Brain microvascular endothelial cell (primary cell): ENCODE results near the gene CHTF18.

Experiments
- DNase-seq: peaks from one replicate; pipeline ENCODE4 v3.0.0-alpha.2; 2020
- H3K27ac ChIP-seq: fragments of 250-450 bp; sonication (Bioruptor Pico); 2 replicates; pipeline ENCODE4 v1.5.1; 2020; ENCODE audit warnings: mild to moderate bottlenecking, moderate library complexity
- H3K27me3 ChIP-seq: fragments of 250-450 bp; sonication (Bioruptor Pico); replicated peaks from 2 replicates; pipeline ENCODE4 v1.5.1; 2020; ENCODE audit warnings: mild to moderate bottlenecking
- H3K36me3 ChIP-seq: fragments of 250-450 bp; sonication (Bioruptor Pico); replicated peaks from 2 replicates; pipeline ENCODE4 v1.5.1; 2020; ENCODE audit warnings: mild to moderate bottlenecking
- H3K4me3 ChIP-seq: 2 replicates; pipeline ENCODE4 v1.5.1; 2011; ENCODE audit warnings: low read depth, mild to moderate bottlenecking, control low read depth, low read length, moderate library complexity
- in situ Hi-C: cut with HindIII; loops from 2 replicates; pipeline ENCODE4 v1.10.0; 2017; ENCODE audit warnings: low sequenced_read_pairs, low pct_ligation_motif_present
- TF ChIP-seq, protein P1 (sequence below): IDR thresholded peaks from 2 replicates; pipeline ENCODE4 v1.5.1; 2011; ENCODE audit warnings: low read depth, mild to moderate bottlenecking, moderate library complexity, low read length, control low read depth, inconsistent platforms; ENCODE audit errors: missing control alignments

Gene CHTF18

DNA sequence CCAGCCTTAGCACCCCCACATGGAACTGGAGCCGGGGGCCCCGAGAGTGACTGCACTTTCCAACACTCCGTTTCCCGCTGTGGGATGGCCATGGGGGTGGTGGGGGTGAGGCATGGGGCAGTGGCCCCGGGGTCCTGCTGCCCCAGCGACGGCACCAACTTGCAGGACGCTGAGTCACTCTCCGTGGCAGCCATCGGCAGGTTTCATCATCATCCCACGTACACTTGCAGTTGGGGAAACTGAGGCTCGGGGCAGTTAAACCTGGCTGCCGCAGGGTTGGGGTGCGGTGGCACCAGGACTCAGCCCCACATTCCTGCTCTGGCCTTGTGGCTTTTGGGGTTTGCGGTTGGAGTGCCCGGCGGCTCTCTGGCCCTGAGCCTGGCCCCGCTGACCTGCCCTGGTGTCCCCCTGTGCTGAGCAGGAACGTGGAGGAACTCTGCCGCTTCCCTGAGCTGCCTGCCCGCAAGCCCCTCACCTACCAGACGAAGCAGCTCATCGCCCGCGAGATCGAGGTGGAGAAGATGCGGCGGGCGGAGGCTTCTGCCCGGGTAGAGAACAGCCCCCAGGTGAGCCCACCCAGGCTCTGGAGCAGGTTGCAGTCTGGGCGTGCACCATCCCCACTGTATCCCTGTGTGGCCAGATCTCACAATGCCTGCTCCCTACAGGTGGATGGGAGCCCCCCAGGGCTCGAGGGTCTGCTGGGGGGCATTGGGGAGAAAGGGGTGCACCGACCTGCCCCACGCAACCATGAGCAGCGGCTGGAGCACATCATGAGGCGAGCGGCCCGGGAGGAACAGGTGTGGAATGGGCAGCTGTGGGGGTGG is 8.1 kb downstream of the CHTF18 start:
- H3K27me3 ChIP-seq = peaks cover 17% of the 10 kb centered on the region
- TF ChIP-seq, protein P1, sequence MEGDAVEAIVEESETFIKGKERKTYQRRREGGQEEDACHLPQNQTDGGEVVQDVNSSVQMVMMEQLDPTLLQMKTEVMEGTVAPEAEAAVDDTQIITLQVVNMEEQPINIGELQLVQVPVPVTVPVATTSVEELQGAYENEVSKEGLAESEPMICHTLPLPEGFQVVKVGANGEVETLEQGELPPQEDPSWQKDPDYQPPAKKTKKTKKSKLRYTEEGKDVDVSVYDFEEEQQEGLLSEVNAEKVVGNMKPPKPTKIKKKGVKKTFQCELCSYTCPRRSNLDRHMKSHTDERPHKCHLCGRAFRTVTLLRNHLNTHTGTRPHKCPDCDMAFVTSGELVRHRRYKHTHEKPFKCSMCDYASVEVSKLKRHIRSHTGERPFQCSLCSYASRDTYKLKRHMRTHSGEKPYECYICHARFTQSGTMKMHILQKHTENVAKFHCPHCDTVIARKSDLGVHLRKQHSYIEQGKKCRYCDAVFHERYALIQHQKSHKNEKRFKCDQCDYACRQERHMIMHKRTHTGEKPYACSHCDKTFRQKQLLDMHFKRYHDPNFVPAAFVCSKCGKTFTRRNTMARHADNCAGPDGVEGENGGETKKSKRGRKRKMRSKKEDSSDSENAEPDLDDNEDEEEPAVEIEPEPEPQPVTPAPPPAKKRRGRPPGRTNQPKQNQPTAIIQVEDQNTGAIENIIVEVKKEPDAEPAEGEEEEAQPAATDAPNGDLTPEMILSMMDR = no peak
- H3K36me3 ChIP-seq = no peaks in the 10 kb centered on the region
- in situ Hi-C loops = no loop called here
- DNase-seq = no peak
- no peak overlapping the region for H3K27ac ChIP-seq
- H3K4me3 ChIP-seq = no peak overlapping the region

DNA sequence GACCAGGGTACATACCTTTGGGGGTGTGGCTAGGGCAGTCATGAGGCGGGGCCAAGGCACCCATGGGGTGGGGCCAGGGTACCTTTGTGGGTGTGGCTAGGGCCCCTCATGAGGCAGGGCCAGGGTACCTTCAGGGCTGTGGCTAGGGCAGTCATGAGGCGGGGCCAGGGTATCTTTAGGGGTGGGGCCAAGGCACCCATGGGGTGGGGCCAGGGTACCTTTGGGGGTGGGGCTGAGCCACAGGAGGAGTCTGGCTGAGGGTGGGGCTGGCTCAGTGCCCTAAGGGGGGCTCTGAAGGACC is 8.7 kb downstream of the CHTF18 start:
- Histone ChIP-seq H3K4me3 (no peak overlapping the region), H3K27me3 (peaks cover 21% of the 10 kb centered on the region), H3K36me3 (no peaks in the 10 kb centered on the region), H3K27ac (no peak overlapping the region)
- in situ Hi-C loops = no loop called here
- no peak for DNase-seq
- TF ChIP-seq, protein P1 = no peak

DNA sequence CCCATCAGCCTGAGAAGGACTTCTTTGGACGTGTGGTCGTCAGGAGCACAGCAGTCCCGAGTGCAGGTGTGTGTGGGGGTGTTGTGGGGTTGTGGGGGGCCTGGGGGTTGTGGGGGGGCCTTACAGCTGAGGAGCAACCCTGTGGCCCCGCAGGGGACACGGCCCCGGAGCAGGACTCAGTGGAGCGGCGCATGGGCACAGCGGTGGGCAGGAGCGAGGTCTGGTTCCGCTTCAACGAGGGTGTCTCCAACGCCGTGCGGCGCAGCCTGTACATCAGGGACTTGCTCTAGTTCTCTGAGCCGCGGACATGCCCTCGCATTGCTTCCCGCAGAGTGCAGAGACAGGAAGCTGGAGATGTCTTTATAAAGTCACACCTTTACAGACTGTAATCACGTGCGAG is 9.3 kb downstream of the CHTF18 start:
- peaks cover 26% of the 10 kb centered on the region for H3K27me3 ChIP-seq
- H3K4me3 ChIP-seq = no peak overlapping the region
- no peaks in the 10 kb centered on the region for H3K36me3 ChIP-seq
- DNase-seq = no peak
- in situ Hi-C loops = no loop called here
- H3K27ac ChIP-seq = no peak overlapping the region
- TF ChIP-seq, protein P1 = no peak

DNA sequence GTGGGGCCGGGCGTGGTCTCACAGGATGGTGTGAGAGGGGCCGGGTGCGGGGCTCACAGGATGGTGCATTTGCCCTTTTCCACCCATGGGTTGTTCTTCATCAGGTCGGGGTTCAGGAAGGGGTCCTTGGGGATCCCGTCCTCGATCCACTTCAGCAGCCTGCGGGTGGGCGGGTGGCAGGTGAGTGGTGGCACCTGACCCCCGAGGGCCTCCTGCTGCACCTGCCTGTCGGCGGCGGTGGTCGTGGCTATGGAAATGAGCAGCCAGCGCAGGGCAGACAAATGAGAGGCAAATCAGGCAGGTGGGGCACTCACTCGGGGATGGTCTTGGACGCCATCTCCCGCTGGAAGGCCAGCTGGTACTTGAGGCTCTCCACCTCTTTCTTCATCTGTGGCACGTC is 10.2 kb downstream of the CHTF18 start:
- Histone ChIP-seq H3K36me3 (no peaks in the 10 kb centered on the region), H3K27me3 (peaks cover 29% of the 10 kb centered on the region), H3K27ac (no peak overlapping the region), H3K4me3 (no peak overlapping the region)
- no peak for DNase-seq
- TF ChIP-seq, protein P1 = no peak
- in situ Hi-C loops = no loop called here

DNA sequence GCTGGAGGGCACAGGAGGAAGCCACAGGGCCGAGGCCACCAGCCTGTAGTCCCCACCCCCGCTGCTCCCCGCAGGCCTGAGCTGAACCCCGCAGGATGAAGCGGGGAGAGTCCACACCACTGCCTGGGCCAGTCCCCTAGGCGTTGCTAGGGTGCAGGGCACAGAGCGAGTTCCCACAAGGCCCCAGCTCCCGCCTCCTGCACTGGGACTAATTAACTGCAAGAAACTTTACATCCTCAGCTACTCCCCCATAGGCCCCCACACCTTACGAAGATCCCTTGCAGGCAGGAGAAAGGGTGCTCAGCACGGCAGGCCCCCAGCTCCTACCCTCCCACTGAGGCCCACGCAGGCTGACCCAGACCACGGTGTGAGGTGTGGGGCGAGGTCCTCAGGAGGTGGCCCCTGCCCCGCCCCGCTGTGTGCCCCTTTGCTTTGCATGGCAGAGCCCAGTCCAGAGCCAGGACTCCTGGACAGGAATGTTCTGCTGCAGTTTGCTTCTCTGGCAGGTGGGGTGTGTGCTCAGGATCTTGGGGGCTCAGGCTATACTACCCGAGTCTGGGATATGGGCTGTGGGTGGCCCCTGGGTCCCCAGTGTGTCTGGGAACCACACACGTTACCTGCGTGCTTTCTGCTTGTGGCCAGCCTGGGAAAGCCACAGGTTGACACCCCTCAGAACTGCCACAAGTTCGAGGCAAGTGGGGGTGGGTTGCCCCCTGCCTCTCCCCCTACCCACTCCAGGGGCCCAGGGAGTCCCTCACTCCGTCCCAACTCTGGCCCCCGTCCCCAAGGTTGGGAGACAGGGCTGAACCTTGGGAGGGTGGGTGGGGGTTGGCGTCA is 10.9 kb downstream of the CHTF18 start:
- no peaks in the 10 kb centered on the region for H3K36me3 ChIP-seq
- no peak for DNase-seq
- H3K27me3 ChIP-seq = peaks cover 29% of the 10 kb centered on the region
- no peak overlapping the region for H3K27ac ChIP-seq
- TF ChIP-seq, protein P1 = no peak
- in situ Hi-C loops = no loop called here
- no peak overlapping the region for H3K4me3 ChIP-seq
